B cell (primary cell): Measurements from ENCODE around the gene AATK. TPM values are rescaled to one million over a fixed set of nuclear protein-coding genes. Genes with fewer than 3 reads are reported as not detected.

Experiments used
- ATAC-seq: fragments of 200-7000 bp; cut with Tn5 transposase; one replicate; pipeline ENCODE4 v1.10.0; 2021; ENCODE audit warnings: low read depth, mild to moderate bottlenecking, moderate number of reproducible peaks, moderate library complexity
- CTCF ChIA-PET: fragments of 350-600 bp; sonication (Branson Sonifier 250); formaldehyde crosslinking; loops from one replicate; lab custom pipeline; 2021; ENCODE audit warnings: antibody characterized with exemption, inconsistent platforms; lab: Charles Lee
- POLR2A ChIA-PET: fragments of 350-600 bp; sonication (Branson Sonifier 250); formaldehyde crosslinking; loops from one replicate; lab custom pipeline; 2021; ENCODE audit warnings: antibody characterized with exemption; lab: Charles Lee
- DNase-seq: peaks from one replicate; pipeline ENCODE4 v3.0.0; 2013
- H2AFZ ChIP-seq: 2 replicates; pipeline ENCODE4 v1.6.1; 2012; ENCODE audit warnings: mild to moderate bottlenecking, low read depth, low read length; ENCODE audit not compliant: insufficient read depth, poor library complexity, severe bottlenecking
- H3K27ac ChIP-seq, 2 donors: 1 replicate in 1 of 2; 2 replicates in 1 of 2; pipeline ENCODE4 v1.5.1; 2012 to 2013; ENCODE audit warnings: low read length in 2 of 2, mild to moderate bottlenecking in 2 of 2, moderate library complexity in 1 of 2
- H3K27me3 ChIP-seq, 4 experiments: fragments of 200-600 bp in 1 of 4; sonication (generic) in 1 of 4; replicated peaks in 1 of 4; 1 replicate in 2 of 4; 2 replicates in 2 of 4; pipeline versions ENCODE4 v1.6.1 to v1.7.0; 2013 to 2016; ENCODE audit warnings: low read length in 3 of 4, mild to moderate bottlenecking in 2 of 4, mixed read lengths in 1 of 4, moderate library complexity in 1 of 4; ENCODE audit not compliant: insufficient read depth in 4 of 4, control insufficient read depth in 3 of 4; ENCODE audit errors: control extremely low read depth in 1 of 4
- H3K36me3 ChIP-seq, 2 experiments: replicated peaks in 1 of 2; 1 replicate in 1 of 2; 2 replicates in 1 of 2; pipeline versions ENCODE4 v1.6.1 to v1.7.1; 2013; ENCODE audit warnings: low read length in 1 of 2; ENCODE audit not compliant: insufficient read depth in 2 of 2, control insufficient read depth in 1 of 2; ENCODE audit errors: control extremely low read depth in 1 of 2, extremely low read depth in 1 of 2
- H3K4me1 ChIP-seq, 2 donors: fragments of 200-600 bp in 1 of 2; sonication (generic) in 1 of 2; 1 replicate in 1 of 2; 2 replicates in 1 of 2; pipeline versions ENCODE4 v1.5.1 to v1.6.1; 2013 to 2017; ENCODE audit warnings: low read length in 2 of 2; ENCODE audit not compliant: control insufficient read depth in 2 of 2, insufficient read depth in 2 of 2
- H3K4me2 ChIP-seq: replicated peaks from 2 replicates; pipeline ENCODE3; 2012; ENCODE audit warnings: mild to moderate bottlenecking, low read depth, low read length; ENCODE audit not compliant: poor library complexity, severe bottlenecking
- H3K4me3 ChIP-seq, 5 experiments: fragments of 200-600 bp in 1 of 5; sonication (generic) in 1 of 5; 1 replicate in 3 of 5; 2 replicates in 2 of 5; pipeline versions ENCODE4 v1.5.1 to v1.7.0; 2011 to 2016; ENCODE audit warnings: low read length in 4 of 5, mild to moderate bottlenecking in 4 of 5, low read depth in 2 of 5, control low read depth in 1 of 5, moderate library complexity in 1 of 5; ENCODE audit not compliant: insufficient read depth in 1 of 5; ENCODE audit errors: control extremely low read depth in 1 of 5, extremely low read depth in 1 of 5
- H3K79me2 ChIP-seq: fragments of 200-600 bp; sonication (generic); one replicate; pipeline ENCODE4 v1.6.0; 2016; ENCODE audit warnings: low read length; ENCODE audit not compliant: control insufficient read depth, insufficient read depth
- H3K9ac ChIP-seq: fragments of 200-600 bp; sonication (generic); 2 replicates; pipeline ENCODE4 v1.6.1; 2017; ENCODE audit warnings: mild to moderate bottlenecking, low read length, moderate library complexity
- H3K9me3 ChIP-seq, 3 donors: one replicate each; pipeline versions ENCODE4 v1.6.1 to v1.7.1; 2013; ENCODE audit warnings: low read length in 2 of 3; ENCODE audit not compliant: control insufficient read depth in 2 of 3, insufficient read depth in 1 of 3; ENCODE audit errors: control extremely low read depth in 1 of 3
- H4K20me1 ChIP-seq: 2 replicates; pipeline ENCODE4 v1.6.0; 2012; ENCODE audit warnings: mild to moderate bottlenecking, low read length; ENCODE audit not compliant: insufficient read depth, control insufficient read depth, poor library complexity, severe bottlenecking
- H3K27ac Mint-ChIP-seq: one replicate; pipeline ENCODE4 v1.8.0; 2021; ENCODE audit warnings: mixed read lengths
- H3K27me3 Mint-ChIP-seq: one replicate; pipeline ENCODE4 v1.8.0; 2021; ENCODE audit warnings: mixed read lengths
- H3K4me1 Mint-ChIP-seq: one replicate; pipeline ENCODE4 v1.8.0; 2021; ENCODE audit warnings: mixed read lengths
- H3K4me3 Mint-ChIP-seq: one replicate; pipeline ENCODE4 v1.8.0; 2021; ENCODE audit warnings: mixed read lengths
- H3K9me3 Mint-ChIP-seq: one replicate; pipeline ENCODE4 v1.8.0; 2022; ENCODE audit warnings: mixed read lengths; ENCODE audit not compliant: insufficient read depth
- EZH2 ChIP-seq: IDR thresholded peaks from 2 replicates; pipeline ENCODE4 v1.6.1; 2012; ENCODE audit warnings: borderline replicate concordance, low read depth, mild to moderate bottlenecking, moderate library complexity, low read length; ENCODE audit not compliant: insufficient read depth, poor library complexity, severe bottlenecking
- WGBS: methylation state at CpG from one replicate; pipeline ENCODE4 v1.1.5; 2013; ENCODE audit warnings: missing lambda C conversion rate; ENCODE audit not compliant: insufficient coverage; 5-methylcytosine and 5-hydroxymethylcytosine counted together
- intact Hi-C: fragments of 100-400 bp; cut with micrococcal nuclease; formaldehyde crosslinking; loops from one replicate; pipeline ENCODE4 v1.10.0; 2022
- polyA plus RNA-seq: library from polyadenylated mRNA; depleted of rRNA; stranded (reverse); fragments of >200 nt; gene quantifications from 2 replicates; pipeline ENCODE4 v1.2.3, GENCODE V29; 2012
- total RNA-seq, 2 donors: library from RNA; stranded (reverse); fragments of 120-200 nt in 1 of 2; gene quantifications; 1 replicate in 1 of 2; 2 replicates in 1 of 2; pipeline versions ENCODE4 v1.2.3 to v1.2.4, GENCODE V29; 2013 to 2022
- TF ChIP-seq, protein P1 (sequence below): fragments of 200-600 bp; IDR thresholded peaks from one replicate; pipeline ENCODE4 v1.8.0; 2022; ENCODE audit warnings: antibody characterized with exemption, mild to moderate bottlenecking

AATK gene
- total and polyA plus RNA-seq, 2 donors (not counting 1 experiment from before 2014, with no cell fraction given) = 0.21 to 1.7 TPM

DNA sequence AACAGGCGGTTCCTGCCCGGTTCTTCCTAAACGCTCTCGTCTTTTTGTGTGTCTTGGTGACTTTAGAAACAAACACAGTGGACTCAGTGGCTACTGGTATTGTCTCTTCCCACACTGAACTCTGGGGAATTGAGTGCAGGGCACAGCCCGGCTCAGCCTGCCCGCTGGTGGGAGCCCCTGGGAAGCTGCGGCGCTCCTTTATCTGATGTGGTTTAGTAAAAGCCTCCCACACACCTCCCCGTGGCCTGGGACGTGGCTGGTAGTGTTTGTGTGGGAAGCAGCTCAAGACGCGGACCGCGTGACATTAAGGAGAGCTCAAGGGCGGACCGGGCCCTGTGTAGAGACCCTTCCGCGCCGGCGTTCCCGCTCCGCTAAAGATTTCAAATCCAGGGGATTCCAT is 56.1 kb downstream of the AATK start:
- CTCF ChIA-PET = no interaction called here
- H3K9ac ChIP-seq = no peak overlapping the region

DNA sequence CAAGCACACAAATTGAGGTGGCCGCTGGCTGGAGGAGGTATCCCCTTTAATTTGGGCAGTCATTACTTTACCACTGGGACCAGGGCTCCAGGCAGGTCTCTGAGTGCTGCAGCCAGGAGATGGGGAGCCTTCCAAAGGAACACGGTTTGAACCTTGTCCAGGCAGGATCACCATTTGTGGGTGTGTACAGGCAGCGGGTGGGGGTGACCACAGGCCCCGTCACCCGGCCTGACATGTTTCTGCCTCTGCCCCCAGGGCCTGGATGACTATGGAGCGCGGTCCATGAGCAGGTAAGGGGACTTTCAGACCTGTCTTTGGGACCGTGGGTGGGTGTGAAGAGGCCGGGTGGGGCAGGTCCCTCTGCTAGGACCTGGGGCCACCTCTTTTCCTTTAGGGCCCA is 57.8 kb downstream of the AATK start:
- no peak overlapping the region for H3K4me3 Mint-ChIP-seq
- ATAC-seq (no peak), DNase-seq (no peak)
- H3K4me3 ChIP-seq = no peak overlapping the region
- 73% methylated on average over 9 of the region's 9 CpGs for WGBS
- H3K79me2 ChIP-seq = no peaks in the 10 kb centered on the region
- no peak overlapping the region for H3K4me2 ChIP-seq
- no peaks in the 10 kb centered on the region for H3K9me3 ChIP-seq
- no peak overlapping the region for H3K9ac ChIP-seq
- H3K27me3 ChIP-seq = no peaks in the 10 kb centered on the region
- no peak overlapping the region for H3K27ac ChIP-seq
- H4K20me1 ChIP-seq = no peaks in the 10 kb centered on the region
- POLR2A ChIA-PET = no interaction called here
- H3K9me3 Mint-ChIP-seq = no peaks in the 10 kb centered on the region
- no peaks in the 10 kb centered on the region for H3K4me1 Mint-ChIP-seq
- no peaks in the 10 kb centered on the region for H3K4me1 ChIP-seq
- CTCF ChIA-PET = interaction anchor here (0.7 kb wide), 1 partner anchor 59 kb away, joined by 3 read pairs; no protein-coding TSS in a partner anchor
- no peak for TF ChIP-seq EZH2
- TF ChIP-seq, protein P1, sequence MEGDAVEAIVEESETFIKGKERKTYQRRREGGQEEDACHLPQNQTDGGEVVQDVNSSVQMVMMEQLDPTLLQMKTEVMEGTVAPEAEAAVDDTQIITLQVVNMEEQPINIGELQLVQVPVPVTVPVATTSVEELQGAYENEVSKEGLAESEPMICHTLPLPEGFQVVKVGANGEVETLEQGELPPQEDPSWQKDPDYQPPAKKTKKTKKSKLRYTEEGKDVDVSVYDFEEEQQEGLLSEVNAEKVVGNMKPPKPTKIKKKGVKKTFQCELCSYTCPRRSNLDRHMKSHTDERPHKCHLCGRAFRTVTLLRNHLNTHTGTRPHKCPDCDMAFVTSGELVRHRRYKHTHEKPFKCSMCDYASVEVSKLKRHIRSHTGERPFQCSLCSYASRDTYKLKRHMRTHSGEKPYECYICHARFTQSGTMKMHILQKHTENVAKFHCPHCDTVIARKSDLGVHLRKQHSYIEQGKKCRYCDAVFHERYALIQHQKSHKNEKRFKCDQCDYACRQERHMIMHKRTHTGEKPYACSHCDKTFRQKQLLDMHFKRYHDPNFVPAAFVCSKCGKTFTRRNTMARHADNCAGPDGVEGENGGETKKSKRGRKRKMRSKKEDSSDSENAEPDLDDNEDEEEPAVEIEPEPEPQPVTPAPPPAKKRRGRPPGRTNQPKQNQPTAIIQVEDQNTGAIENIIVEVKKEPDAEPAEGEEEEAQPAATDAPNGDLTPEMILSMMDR = no peak
- no peaks in the 10 kb centered on the region for H3K36me3 ChIP-seq
- H3K27ac Mint-ChIP-seq = no peak overlapping the region
- intact Hi-C loops = no loop called here
- H2AFZ ChIP-seq = no peak overlapping the region
- no peaks in the 10 kb centered on the region for H3K27me3 Mint-ChIP-seq

More for the DNA sequence above, 56.1 kb downstream of the AATK start:
- Histone ChIP-seq H3K4me3 (no peak overlapping the region), H2AFZ (no peak overlapping the region), H3K4me1 (no peaks in the 10 kb centered on the region), H3K9me3 (no peaks in the 10 kb centered on the region), H3K27me3 (no peaks in the 10 kb centered on the region), H3K79me2 (no peaks in the 10 kb centered on the region), H3K4me2 (no peak overlapping the region), H3K27ac (no peak overlapping the region), H3K36me3 (no peaks in the 10 kb centered on the region), H4K20me1 (no peaks in the 10 kb centered on the region)
- Mint-ChIP-seq H3K4me1 (no peaks in the 10 kb centered on the region), H3K27me3 (no peaks in the 10 kb centered on the region), H3K27ac (no peak overlapping the region), H3K9me3 (no peaks in the 10 kb centered on the region), H3K4me3 (no peak overlapping the region)
- POLR2A ChIA-PET = interaction anchor here (0.6 kb wide), 1 partner anchor 11 kb away, joined by 3 read pairs; no protein-coding TSS in a partner anchor
- TF ChIP-seq, protein P1 = no peak
- TF ChIP-seq EZH2 = no peak
- DNase-seq = no peak
- WGBS = 79% methylated on average over 7 of the region's 22 CpGs
- intact Hi-C loops = no loop called here
- ATAC-seq = no peak
